ENCODE results near the gene MYF5. TPM values are rescaled to one million over a fixed set of nuclear protein-coding genes. Genes with fewer than 3 reads are reported as not detected.

Gene MYF5
- total RNA-seq (2014; rRNA removed; shearing (Covaris generic)): not detected in 2 replicates

DNA sequence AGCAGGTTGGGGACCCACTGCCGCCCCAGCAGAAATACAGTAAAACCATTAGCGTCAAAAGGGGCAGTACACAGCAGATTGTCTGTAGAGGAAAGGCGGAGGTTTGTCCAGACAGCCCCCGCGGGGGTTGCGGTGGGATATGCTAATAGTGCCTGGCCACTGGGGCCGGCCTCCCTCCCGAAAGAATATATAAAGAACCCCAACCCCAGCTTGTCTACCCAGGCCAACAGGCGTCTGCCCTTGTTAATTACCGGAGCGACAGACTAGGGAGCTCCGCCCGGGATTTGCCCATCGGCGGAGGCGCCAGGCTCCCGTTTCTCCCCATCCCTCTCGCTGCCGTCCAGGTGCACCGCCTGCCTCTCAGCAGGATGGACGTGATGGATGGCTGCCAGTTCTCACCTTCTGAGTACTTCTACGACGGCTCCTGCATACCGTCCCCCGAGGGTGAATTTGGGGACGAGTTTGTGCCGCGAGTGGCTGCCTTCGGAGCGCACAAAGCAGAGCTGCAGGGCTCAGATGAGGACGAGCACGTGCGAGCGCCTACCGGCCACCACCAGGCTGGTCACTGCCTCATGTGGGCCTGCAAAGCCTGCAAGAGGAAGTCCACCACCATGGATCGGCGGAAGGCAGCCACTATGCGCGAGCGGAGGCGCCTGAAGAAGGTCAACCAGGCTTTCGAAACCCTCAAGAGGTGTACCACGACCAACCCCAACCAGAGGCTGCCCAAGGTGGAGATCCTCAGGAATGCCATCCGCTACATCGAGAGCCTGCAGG is at the start of gene MYF5:
Gene MYF5, plus strand, starts transcription at position 217 of the 774 bp plus-strand sequence. Its CDS starts 152 bp downstream, at position 369.
- DNase-seq (ENCODE audit: low read depth): no peak

DNA sequence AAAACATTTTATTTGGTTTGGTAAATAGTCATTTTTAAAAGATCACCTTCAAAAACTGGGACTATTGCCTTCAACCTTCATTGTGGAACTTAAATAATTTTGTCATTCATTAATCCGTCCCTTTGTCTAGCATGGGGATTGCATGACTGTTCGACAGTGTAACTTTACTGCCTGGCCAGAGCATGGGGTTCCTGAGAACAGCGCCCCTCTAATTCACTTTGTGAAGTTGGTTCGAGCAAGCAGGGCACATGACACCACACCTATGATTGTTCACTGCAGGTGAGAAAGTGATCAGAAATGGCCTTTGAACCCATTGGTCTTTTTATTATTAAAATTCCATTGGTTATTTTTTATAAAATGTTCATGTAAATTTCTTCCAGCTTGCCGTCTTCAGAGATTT is 46.5 kb upstream of the MYF5 start:
- no peak for DNase-seq (ENCODE audit: low read depth)

DNA sequence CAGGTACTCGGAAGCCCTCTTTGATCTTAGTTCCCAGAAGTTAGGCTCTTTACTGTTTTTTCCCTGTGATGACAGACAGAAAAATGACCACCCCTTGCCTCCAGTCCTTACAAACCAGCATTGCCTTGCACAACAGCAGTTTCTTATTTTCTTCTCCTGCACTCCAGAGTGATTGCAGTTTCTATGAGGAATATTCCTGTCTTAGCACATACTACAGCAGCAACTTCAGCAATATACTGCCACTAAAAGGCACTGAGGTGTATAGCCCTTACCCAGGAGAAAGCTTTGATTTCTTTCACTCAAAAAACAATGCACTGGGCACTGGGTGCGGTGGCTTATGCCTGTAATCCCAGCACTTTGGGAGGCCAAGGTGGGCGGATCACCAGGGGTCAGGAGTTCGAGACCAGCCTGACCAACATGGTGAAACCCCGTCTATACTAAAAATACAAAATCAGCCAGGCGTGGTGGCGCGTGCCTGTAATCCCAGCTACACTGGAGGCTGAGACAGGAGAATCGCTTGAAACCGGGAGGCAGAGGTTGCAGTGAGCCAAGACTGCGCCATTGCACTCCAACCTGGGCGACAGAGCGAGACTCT is 40.6 kb upstream of the MYF5 start:
- peak; percentile 5 for DNase-seq (ENCODE audit: low read depth)

DNA sequence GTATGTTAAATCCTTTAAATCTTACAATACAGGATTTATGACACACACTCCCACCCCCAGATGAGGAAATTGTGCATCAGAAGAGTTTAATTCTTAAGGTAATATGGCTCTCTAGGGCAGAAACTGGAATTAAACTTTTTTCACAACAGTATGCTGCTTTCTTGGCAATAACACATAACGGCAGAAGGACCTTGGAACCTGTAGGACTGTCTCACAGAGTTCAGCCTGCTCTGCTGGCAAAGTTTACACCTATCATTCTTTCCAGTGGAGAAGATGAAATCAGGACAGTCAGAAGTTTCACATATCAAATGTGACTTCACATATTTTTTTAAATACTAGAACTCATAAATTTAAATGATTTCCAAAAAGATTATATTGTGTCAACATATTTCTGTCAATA is 39.9 kb upstream of the MYF5 start:
- no peak for DNase-seq (ENCODE audit: low read depth)

DNA sequence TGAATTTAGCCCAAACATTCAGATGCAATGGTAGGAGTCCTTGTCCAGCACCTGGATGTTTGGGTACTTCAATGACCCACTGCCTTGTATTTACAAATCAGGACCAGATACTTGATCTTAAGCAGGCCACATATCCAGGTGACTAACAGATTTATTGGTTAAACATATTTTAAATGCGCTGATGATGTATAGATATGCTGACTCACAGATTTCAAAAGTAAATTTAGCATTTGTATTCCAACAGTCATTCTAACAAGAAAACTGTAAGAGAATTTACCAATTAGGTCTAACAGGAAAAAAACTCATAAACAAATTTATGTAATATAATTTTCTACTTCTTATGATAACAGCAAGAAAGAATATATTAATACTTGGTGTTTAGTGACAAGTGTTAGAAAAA is 38.7 kb upstream of the MYF5 start:
- no peak for DNase-seq (ENCODE audit: low read depth)

DNA sequence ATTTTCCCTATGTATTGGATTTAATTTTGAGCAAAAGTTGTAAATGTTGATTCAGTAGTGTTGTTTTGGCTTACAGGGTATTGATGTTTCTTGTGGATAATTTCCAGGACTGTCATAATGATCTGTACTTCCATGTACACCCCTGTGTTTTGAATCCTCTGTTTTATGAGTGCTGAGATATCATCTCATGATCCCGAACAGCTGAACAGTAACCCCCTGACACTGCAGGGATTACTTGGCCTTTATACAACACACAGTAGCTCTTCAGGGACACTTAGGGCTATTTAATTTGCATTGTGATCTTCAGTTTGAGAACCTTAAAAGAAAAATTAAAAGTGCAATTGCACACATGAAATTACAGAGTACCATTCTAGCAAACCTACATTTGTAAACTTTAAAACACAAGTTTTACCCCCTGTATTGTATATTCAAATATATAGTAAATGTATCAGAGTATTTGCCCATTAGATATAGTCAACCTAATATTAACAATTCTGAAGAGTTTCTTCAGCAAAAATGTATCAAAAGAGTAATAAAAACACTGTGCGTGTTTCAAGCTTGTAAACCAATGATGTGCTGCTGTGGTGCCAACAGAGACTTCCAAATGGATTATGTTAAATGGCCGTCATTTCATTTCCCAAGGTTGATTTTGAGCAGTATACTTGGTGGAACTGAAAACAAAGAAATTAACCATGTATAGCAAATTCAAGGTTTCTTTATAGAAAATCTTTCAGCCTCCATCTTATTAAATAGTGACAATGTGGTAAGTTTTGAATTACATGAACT is 37.2 kb upstream of the MYF5 start:
- no peak for DNase-seq (ENCODE audit: low read depth)

DNA sequence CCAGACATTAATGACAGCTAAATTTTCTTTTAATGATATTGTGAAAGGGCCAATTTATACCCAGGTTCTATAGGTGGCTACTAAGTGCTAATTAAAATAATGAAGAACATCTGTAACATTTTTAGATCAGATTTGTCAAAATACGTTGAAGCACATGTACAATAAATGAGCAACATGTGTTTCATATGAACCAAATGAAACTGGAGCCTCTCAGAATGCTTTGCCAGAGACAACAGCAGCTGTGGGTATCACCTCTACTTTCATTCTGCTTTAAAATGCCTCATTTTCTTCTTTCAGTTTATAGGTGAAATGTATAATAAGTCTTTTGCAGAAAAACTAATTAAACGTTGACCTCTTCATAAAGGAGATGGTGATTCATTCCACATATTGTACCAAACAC is 35.4 kb upstream of the MYF5 start:
- no peak for DNase-seq (ENCODE audit: low read depth)

DNA sequence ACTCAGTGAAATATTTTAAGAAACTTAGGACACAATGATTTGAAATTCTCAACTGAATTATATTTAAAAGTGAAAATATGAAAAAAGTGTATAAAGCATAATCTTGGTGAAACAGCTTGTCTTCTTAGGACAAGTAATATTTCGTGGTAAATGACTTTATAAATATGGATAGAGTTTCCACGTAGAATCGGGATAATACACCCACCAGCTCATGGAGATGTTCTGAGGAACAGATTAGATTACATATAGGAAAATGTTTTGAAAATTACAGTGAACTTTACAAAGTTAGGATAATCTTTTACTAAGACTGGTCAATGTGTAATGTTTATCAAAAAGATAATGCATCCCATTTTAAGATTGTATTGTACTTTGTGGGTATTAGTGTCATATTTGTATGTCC is 34.9 kb upstream of the MYF5 start:
- no peak for DNase-seq (ENCODE audit: low read depth)

DNA sequence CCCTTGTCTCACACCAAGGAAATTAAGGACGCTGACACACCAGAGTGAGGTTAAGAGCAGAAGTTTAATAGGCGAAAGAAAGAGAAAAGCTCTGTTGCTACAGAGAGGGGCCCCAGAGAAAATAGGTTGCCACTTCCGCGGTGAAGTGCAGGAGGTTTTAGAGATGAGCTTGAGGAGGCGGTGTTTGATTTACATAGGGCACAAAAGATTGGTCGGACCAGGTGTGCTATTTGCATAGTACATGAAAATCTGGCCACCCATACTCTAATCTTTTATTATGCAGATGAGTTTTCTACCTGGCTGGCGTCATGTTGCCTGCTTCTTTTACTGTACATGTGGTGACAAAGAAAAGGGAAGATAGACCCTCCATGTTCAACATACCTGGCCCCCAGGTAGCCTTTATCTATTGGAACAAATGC is 32.6 kb upstream of the MYF5 start:
- DNase-seq (ENCODE audit: low read depth): no peak

DNA sequence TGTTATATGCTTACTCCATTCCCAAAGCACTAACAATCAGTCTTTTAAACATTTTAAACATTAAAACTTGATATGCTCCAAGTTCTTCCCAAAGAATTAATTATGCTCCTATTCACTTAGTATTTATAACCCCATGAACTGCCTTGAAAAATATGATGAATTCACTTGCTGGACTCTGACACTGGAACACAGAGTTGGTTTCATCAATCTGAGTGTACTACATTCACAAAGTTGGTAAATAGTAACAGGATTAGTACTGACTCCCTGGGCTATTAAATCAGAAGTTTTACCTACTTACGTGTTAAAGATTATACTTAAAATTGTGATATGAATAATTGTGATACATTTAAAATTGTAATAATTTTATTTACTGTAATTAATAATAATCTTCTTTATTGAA is 26.6 kb upstream of the MYF5 start:
- no peak for DNase-seq (ENCODE audit: low read depth)

DNA sequence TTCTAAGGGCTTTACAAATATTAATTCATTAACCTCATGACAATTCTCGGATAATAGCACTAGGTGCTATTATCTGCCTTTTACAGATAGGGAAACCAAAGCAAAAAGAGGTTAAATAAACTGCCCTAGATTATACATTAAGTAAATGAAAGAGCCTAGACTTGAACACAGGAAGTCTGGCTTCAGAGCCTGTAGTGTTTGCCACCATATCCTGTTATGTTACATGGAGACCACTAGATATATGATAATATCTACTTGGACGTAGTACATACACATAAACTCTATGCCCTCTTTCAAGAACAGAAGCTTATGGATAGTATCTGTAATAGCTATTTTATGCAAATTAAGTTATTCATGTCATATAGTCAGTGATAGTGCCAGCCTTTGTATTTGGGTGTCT is 26.2 kb upstream of the MYF5 start:
- DNase-seq (ENCODE audit: low read depth): no peak

DNA sequence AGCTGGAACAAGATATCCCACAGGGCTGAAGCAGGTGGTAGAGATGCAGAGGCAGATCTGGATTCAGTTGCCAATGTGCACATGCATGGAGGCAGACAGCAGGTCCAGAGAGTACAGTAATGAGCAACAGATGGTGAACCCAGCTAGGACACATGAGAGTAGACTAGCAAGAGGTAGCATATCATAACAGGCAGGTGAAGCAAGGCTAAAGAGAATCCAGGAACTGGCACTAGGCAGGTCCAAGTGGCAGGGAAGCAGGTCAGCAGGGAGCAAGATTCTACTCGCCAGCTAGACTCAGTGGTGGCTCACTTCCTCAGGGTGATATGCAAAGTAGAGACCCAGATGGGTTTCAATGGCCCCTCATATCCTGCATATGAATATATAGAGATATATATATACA is 24.6 kb upstream of the MYF5 start:
- no peak for DNase-seq (ENCODE audit: low read depth)

DNA sequence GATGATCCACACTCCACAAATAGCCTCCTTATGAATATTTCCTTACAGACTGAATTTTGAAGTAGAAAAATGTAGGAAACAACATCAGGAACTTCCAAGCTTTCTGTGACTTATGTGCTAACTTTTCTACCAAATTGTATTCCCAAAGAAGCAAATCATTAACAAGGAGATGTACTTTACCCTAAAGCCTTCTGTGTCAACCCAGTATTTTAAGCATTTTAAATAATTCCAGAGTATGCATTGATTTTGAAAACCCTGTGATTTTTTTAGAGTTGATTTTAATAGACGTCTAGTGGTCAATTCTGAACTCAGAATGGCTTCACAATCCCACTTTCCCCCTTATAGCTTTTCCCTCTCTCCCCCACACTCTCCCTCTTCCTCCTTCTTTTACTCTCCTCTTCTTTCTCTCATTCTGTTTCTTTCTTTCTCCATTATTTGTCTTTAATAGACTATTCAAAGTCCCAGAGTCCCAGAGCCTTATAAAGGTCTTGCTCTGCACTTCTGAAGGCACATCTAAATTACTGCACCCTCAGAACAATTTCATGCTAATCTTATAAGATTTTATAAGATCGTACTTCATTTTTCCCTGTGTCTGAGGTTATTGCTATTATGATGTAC is 19.3 kb upstream of the MYF5 start:
- no peak for DNase-seq (ENCODE audit: low read depth)

DNA sequence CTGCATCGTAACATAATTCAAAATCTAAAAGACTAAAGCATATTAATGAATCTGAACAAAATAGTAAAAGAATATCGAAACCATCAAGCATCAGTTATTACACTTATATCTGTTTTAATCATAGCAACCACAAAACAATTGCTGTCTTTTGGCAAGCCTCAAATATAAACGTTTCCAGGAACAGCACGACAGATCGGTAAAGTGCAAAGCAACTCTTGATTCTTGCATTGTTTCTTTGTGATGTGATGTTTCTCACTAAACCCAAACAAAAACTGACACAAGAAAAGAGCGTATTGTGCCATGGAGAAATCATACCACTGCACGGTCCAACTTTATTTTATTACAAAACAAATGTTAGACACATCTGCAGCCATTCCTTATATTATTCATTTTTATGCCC is 18.5 kb upstream of the MYF5 start:
- no peak for DNase-seq (ENCODE audit: low read depth)

DNA sequence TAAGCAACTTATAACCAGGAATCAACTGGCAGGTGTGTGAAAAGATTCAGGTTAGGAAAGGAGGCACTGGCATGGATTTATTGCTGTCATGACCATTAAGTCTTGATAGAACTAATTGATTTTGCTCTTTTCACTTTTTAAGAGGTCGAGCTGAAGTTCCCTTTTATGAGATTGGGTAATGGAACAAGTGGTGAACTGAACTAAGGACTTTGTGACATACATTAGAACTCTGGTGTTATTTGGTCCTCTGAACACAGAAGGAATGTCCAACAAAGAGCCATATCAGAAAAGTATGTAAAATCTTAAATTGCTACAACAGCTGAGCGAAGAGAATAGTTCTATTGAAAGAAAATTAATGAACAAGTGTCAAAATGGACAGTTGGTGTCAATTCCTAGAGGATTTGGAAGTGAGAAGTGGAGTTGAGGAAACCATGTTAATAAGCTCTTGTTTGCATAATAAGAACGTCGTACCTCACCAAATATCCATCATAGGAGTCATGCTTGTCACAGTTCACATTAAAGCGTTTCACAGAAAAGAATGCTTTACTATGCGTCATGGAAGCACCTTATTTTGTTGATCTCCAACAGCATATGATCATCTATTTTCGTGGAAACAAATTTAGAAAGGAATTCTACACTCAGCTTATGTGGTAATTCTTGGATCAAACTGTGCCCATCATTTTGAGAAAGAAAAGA is 17.7 kb upstream of the MYF5 start:
- no peak for DNase-seq (ENCODE audit: low read depth)

DNA sequence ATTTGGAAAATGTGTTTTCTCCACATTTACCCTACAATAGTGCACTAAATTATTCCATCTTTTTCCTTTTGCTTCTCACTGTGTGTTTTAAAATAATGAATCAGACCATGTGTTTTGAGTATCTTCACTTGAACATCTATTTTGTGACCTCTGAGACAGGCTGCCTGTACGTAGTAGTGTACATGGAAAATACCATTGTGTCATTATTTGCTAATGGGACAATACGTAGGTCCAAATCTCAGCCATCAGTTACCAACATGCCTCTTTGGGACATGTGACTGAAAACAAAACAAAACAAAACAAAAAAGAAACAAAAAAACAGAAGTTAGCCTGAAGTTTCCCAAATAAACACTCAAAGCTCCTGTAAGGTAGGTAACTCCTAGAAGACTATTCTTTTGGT is 16.4 kb upstream of the MYF5 start:
- no peak for DNase-seq (ENCODE audit: low read depth)

DNA sequence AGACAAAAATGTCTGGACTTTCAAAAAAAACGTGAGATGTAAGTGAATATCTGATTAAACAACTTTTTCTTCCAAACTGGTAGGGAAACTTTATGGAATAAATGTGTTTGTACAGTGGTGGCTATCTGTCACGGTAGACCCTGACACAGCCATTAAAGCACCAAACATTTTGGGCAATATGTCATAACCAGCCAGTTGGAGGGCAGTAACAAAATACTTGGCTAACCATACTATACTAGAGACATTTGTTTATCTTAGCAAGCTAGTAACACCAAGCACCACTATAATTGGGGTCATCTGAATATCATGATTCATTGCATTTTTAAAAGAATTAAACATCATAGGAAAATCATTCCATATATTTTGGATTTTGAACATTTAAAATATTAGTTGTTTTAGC is 15.3 kb upstream of the MYF5 start:
- no peak for DNase-seq (ENCODE audit: low read depth)

DNA sequence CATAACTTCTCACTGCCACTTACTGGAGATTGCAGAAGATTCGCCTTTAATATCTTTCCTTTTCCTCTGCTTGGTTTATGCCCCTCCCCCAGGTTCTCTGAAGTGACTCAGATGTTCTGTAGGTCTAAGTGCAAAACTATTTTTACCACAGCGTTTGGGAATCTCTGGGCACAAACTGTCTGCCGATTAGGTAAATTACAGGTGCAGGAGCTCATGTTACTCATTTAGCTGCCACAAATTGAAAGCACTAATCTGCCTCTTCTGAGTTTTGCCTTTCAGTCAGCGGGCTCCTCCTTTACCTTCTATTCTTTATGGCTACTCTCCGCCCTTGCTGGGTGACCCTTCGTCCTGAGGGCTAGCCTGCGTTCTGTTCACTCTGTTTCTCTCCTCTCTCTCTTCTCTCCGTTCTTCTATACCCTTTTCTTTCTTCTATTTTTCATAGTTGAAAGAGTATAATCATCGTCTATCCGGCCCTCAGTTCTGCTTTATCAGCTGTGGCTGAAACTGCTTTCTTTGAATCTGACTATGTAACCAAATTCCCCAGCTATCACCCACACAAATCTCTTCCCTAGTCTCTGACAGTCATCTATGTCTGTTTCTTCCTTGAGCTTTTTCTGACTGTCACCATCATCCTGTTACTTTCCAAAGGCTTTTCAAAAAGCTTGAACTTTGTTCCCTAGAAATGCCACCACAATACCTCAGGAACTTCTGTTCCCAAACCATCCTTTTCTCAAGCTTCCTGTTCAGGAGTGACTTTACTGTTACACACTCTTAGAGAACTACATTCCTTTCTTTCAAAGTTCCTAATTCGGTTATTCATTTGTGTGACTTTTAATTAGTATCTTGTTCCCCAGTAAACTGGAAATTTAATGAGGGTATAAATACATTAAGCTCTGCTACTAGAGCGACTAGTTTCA is 13.6 kb upstream of the MYF5 start:
- peak; percentile 42 for DNase-seq (ENCODE audit: low read depth)

DNA sequence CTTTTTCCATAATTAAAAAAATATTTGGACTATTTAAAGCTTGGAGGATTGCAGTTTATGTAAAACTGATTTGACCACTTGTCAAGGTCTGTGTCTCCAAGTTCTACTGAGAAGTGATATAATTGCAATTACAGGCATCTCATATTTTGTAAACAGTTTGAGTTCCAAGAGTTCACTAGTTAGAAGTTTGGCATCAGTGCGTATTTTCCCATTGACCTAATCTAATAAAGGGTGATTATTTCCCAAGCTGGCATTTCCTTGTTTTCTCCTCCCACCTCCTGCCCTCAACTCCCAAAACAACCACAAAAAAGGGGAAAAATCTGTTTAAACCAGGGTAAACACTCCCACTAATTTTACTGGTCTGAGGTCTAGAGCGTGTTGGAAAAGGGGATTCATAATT is 12.3 kb upstream of the MYF5 start:
- DNase-seq (ENCODE audit: low read depth): no peak

DNA sequence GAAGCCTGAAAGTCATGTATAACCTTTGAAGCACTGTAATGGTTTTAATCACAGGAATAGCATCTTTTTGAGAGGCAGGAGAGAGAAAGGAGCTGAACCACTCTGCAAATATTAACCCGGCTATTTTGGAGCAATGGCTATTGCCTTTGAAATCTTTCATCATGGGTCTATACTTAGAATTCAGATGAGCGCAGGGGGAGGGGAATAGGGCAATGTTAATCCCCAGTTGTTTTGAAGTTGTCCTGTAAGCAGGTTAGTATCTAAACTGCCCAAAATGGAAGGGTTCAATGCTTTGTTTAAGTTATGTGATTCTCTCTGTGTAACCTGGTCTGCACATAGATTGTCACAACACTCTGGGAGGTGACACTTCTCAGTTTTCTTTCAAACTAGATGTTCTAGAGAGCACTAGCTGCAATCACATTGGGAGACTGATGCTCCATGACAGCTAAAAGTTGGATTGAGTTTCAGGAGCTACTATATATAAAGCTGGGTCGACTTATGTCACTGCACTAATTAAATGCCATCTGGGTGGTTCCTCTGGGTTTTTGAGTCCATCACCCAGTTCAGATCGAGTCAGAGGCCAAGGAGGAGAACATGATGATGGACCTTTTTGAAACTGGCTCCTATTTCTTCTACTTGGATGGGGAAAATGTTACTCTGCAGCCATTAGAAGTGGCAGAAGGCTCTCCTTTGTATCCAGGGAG is 9.4 kb upstream of the MYF5 start, which contains the start of gene MYF6:
Gene MYF6, plus strand, starts transcription at position 509 of the 704 bp plus-strand sequence. Its CDS starts 86 bp downstream, at position 595.
- DNase-seq (ENCODE audit: low read depth): no peak
